GM18870 (cell line): ENCODE results near the gene STAT3.
"Not testable (repeated sequence)": the region's sequence is repeated elsewhere in the genome, so short reads cannot be mapped to it uniquely, and the experiment has no call there.

ENCODE experiments used
- ATAC-seq: cut with Tn5 transposase; IDR thresholded peaks from one replicate; pipeline ENCODE4 v1.9.1; 2021; ENCODE audit warnings: moderate library complexity; ENCODE audit not compliant: unreplicated experiment

The STAT3 gene

GRCh38 chr17:42303694-42304093 is 84.5 kb downstream of the STAT3 start:
- ATAC-seq: no peak

DNA sequence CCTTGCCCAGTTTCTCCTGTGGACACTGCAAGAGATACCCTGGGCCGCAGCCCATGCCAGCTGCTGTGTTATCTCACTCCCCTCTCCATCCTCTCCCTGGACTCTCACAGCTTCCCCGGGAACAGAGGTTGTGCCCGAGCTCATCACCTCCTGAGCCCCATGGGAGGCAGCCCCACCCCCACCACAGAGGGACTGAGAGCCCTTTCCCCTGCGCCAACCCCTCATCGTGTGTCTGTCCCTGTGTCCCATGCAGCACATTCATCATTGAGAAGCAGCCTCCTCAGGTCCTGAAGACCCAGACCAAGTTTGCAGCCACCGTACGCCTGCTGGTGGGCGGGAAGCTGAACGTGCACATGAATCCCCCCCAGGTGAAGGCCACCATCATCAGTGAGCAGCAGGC is 87.2 kb downstream of the STAT3 start:
- ATAC-seq: no peak

- ATAC-seq: not testable (repeated sequence)
Observed at GRCh38 chr17:42299913-42300312, 88.3 kb downstream of the STAT3 start.

DNA sequence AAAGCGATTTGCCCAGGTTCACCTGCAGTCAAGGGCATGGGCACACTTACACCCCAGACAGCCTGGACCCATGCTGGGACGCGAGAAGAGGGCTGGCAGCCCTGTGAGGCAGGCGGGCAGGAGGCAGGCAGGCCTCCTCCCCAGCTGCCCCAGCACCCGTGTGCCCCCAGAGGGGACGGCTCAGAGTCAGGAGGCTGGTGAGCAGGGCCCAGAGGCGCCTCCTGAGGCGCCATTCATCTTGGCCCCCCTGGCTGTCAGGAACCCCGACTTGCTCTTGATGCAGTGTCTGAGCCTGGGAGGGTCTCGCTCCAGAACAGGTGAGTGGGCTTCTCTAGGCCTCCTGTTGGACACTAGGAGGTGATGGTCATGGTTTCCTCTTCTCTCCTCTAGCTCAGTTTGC is 88.9 kb downstream of the STAT3 start:
- not testable (repeated sequence) for ATAC-seq

DNA sequence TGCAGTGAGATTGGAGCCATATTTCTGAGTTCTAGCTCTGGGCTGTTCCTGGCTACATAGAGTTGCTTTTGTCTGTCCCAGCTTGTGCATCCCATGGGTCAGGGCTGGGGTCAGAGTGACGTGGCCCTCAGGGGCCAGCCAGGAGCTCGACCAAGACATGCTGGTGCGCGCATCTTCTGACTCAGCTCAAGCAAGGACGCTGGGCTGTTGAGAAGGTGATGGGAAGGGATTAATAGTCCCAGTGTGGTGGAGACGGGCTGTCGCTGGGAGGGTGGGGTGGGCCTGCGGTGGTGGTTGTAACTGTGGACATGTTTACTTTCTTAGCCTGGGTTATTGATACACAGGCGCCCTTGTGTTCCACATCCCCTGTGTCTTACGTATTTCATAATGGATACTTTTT is 90.5 kb downstream of the STAT3 start:
- not testable (repeated sequence) for ATAC-seq

DNA sequence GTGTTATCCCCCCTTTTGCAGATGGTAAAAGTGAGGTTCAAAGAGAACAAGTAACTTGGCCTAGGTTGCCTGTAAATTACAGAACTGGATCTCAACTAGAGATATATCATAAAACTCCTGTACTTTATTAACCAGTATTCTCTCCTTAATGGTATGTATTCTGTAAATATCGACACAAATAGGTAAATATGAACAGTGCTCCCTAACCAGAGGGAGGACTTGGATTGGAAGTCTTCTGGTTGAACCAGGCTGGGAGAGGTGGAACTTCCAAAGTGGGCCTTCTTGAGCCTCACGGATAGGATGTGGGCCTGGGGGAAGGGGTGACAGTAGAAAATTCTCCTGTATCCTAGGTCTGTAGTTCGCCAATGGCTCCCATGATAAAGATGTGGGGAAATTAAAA is 92.2 kb downstream of the STAT3 start:
- ATAC-seq: no peak

DNA sequence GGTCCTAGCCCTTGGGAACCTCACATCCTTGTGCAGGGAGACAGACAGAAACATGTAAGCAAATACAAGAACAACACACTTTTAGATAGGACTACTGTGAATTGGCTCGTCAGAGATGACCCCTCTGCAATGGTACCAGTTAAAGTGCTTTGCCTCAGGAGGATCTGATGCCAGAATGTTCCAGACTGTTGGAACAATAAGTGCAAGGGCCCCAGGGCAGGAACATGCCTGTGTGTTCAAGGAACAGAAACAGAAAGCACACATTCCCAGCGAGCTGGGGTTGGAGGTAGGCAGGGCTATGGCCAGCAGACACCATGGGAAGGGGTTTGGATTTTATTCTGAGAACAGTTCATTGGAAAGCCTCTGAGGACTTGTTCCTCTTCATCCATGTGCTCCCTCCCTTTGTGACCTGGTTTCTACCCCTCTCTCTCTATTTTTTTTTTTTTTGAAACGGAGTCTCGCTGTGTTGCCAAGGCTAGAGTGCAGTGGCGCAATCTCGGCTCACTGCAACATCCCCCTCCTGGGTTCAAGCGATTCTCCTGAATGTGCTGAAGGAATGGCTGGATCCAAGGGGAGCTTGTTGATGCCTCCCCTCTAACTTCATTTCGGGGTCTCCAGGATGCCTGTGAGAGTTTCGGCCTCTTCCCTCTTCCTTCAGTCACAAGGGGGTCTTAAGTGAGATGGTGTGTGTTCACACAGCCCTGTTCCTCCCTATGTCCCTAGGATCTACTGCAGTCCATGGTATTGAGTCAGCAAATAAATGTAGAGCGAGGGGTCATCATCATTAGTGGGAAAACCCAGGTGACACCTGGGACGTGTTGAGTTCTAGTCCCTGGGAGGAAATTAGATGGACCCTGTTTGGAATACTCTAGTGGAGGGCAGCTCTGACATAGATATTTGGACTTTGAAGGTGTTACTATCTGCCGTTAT is 93.5 kb downstream of the STAT3 start:
- no peak for ATAC-seq

GRCh38 chr17:42291129-42291528 is 97.1 kb downstream of the STAT3 start:
- no peak for ATAC-seq

- ATAC-seq: no peak
Observed at GRCh38 chr17:42290577-42290976, 97.7 kb downstream of the STAT3 start.

- ATAC-seq: no peak
Observed at GRCh38 chr17:42289611-42290181, 98.5 kb downstream of the STAT3 start.

DNA sequence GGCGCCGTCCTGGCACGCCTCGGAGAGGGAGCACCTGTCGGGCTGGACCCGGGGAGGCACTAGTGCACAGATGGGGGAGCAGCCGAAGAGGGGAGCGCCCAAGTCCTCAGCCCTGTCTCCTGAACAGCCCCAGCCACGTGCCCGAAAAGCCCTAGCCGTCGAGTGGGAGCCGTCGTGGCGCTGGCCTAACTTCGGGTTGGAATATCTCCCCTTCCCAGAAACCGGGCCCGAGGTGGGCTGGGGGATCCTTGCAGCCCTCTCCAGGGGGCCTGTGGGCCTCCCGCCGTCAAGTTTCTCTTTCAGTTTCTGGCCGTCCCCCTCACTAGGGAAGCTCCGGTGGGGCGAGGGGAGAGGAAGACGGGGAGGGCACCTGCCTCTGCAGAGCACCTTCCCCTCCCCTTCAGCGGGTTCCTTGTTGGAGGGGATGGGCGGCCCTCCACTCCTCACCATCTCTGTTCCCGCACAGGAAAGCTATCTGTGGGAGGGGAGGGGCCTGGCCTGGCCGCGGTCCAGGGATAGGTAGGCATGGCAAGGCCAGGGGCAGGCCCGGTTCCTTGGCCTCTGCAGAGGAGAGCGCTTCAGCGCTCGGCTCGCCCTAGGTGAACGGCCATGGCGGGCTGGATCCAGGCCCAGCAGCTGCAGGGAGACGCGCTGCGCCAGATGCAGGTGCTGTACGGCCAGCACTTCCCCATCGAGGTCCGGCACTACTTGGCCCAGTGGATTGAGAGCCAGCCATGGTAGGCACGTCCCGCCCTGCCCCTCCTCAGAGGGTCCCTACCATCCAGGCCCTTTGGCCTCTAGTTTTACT is 99.2 kb downstream of the STAT3 start:
- ATAC-seq: no peak

GRCh38 chr17:42287977-42288802 is 100.1 kb downstream of the STAT3 start, which contains the start of gene STAT5A:
Gene STAT5A, plus strand, starts transcription at chr17:42288498. Its CDS starts 914 bp downstream, at chr17:42289412.
- no peak for ATAC-seq

- ATAC-seq: no peak
Observed at GRCh38 chr17:42287305-42287976, 100.8 kb downstream of the STAT3 start.

DNA sequence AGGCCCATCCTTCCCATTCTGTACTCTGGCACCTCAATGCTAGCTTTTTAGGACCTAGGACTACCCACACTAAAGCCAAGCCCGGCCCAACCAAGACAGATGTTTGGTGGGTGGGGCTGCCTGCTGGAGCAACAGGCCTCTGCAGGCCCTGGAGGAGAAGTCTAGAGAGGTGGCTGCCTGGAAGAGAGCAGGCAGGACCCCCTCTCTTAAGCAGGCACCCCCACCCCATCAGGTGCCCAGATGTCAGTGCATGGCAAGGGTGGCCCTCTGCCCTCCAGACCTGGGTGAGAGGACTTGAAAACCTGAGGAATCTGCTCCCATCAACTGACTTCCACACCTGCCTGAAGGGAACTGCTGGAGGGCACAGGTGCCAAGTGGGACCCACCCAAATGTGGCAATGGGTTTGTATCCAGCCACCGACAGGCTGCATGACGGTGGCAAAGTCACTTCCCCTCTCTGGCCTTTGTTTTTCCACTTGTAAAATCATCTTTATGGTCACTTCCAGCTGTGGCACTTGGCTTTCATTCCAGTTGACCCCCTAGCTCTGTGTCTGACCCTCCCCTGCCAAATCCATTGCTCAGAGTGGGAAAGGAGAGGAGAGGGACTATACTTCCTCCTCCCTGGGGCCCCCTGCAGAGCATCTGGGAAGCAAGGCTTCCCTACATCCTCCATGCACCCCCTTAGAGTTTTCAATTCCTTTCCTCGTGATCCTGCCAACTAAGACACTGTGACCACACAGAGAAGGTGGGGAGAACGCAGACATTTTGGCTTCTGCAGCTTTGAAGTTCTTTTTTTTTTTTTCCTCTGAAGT is 101.6 kb downstream of the STAT3 start:
- no peak for ATAC-seq

DNA sequence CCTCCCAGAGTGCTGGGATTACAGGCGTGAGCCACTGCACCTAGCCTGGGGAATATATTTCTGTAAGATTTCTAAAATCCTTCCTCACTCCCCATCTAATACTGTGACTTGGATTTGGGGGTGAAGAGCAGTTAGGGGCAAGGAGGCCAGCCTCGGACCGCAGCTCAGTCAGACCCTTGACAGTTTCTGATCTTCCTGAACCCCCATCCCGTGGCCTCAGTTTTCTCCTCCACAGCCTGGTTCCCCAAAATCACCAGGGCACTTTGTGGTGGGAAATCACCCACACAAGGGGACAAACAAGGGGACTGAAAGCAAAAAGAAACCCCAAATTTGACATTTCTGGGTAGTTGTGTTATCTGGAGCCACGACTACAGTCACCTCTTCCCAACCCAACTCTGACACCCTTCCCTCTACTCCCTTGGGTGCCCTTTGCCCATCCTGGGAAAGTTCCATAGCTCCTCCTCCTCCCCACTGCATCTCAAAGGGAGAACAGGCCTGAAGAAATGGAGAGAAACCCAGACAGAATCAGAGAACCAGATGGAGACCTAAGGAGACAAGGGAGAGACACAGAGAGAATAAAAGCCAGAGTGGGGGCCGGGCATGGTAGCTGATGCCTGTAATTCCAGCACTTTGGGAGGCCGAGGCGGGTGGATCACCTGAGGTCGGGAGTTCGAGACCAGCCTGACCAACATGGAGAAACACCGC is 102.7 kb downstream of the STAT3 start:
- ATAC-seq: no peak

- no peak for ATAC-seq
Observed at GRCh38 chr17:42284566-42284965, 103.7 kb downstream of the STAT3 start.

GRCh38 chr17:42284024-42284369 is 104.2 kb downstream of the STAT3 start:
- no peak for ATAC-seq

- ATAC-seq: no peak
Observed at GRCh38 chr17:42283241-42284023, 104.8 kb downstream of the STAT3 start.
